ENCODE data around the gene CPA4.

DNA sequence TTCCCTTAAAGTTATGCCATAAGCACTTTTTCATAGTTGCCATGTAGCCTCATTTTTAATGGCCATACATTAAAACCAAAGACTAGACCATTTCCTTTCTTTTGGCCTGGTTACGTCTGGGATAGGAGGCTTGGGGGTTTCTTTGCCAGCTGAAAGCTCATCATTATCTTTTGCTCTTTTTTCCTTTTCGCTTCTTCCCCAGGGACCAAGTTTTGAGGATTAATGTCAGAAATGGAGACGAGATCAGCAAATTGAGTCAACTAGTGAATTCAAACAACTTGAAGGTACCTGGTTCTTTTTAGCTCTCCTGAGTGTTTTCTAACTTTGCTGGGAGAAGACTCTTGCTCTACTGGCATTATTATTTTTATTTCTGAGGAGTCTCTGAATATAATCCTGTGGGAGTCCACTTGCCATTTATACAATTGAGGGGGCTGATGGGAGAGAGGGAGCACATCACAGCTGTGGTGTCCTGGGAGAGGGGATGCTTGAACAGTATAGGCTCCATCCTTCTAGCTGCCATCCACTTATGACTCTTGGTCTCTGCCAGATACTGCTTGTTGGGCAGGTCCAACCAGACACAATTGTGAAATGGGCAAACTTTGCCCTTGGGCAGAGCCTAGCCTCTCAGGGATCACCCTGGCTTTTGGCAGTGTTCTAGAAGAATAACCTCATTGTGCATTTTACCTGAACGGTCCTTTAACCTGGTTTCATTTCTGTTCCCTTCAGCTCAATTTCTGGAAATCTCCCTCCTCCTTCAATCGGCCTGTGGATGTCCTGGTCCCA is 5.8 kb downstream of the CPA4 start:
- TF ChIP-seq RAD21 (conservative IDR thresholded peaks at IDR 0.05): no peak
- TF ChIP-seq, protein P1, sequence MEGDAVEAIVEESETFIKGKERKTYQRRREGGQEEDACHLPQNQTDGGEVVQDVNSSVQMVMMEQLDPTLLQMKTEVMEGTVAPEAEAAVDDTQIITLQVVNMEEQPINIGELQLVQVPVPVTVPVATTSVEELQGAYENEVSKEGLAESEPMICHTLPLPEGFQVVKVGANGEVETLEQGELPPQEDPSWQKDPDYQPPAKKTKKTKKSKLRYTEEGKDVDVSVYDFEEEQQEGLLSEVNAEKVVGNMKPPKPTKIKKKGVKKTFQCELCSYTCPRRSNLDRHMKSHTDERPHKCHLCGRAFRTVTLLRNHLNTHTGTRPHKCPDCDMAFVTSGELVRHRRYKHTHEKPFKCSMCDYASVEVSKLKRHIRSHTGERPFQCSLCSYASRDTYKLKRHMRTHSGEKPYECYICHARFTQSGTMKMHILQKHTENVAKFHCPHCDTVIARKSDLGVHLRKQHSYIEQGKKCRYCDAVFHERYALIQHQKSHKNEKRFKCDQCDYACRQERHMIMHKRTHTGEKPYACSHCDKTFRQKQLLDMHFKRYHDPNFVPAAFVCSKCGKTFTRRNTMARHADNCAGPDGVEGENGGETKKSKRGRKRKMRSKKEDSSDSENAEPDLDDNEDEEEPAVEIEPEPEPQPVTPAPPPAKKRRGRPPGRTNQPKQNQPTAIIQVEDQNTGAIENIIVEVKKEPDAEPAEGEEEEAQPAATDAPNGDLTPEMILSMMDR (IDR thresholded peaks at IDR 0.05; ENCODE audit: poor library complexity, severe bottlenecking): no peak
- no peak for TF ChIP-seq SMC3 (conservative IDR thresholded peaks at IDR 0.05; ENCODE audit: poor library complexity)
- TF ChIP-seq TAF1 (IDR thresholded peaks at IDR 0.05; ENCODE audit: low read depth): no peak
- TF ChIP-seq EZH2 (IDR thresholded peaks at IDR 0.05; ENCODE audit: borderline replicate concordance, insufficient read depth, low read length, poor library complexity, severe bottlenecking): no peak
- no peak for TF ChIP-seq POLR2AphosphoS5 (IDR thresholded peaks at IDR 0.05)
- no peak for TF ChIP-seq EP300 (conservative IDR thresholded peaks at IDR 0.05; ENCODE audit: poor library complexity, severe bottlenecking)
- no peak for TF ChIP-seq MXI1 (conservative IDR thresholded peaks at IDR 0.05; ENCODE audit: poor library complexity, severe bottlenecking)
